Breast epithelium (tissue), 3 donors: ENCODE data around the gene RIC3.

Source experiments
- POLR2A ChIP-seq: fragments of 450-650 bp; IDR thresholded peaks from one replicate; pipeline ENCODE4 v1.6.1; 2016; ENCODE audit warnings: antibody characterized with exemption, mild to moderate bottlenecking, moderate library complexity
- TF ChIP-seq, protein P1 (sequence below), 3 donors: fragments of 450-650 bp; IDR thresholded peaks; one replicate each; pipeline ENCODE4 v1.5.1; 2016 to 2017; ENCODE audit warnings: antibody characterized with exemption in 3 of 3, mild to moderate bottlenecking in 3 of 3, moderate library complexity in 3 of 3

DNA sequence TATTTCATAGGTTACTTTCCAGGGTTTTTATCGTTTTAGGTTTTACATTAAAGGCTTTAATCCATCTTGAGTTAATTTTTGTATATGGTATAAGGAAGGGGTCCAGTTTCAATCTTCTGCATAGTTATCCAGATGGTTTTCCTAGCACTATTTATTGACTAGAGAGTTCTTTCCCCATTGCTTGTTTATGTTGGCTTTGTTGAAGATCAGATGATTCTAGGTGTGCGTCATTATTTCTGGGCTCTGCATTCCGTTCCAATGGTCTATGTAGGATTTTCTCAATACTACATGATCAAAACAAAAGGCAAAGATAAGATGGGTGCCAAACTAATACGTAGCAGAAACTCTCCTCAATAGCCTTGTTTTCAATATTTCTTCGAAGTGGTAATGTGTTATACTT lies 14.3 kb upstream of the RIC3 start:
- TF ChIP-seq, protein P1, sequence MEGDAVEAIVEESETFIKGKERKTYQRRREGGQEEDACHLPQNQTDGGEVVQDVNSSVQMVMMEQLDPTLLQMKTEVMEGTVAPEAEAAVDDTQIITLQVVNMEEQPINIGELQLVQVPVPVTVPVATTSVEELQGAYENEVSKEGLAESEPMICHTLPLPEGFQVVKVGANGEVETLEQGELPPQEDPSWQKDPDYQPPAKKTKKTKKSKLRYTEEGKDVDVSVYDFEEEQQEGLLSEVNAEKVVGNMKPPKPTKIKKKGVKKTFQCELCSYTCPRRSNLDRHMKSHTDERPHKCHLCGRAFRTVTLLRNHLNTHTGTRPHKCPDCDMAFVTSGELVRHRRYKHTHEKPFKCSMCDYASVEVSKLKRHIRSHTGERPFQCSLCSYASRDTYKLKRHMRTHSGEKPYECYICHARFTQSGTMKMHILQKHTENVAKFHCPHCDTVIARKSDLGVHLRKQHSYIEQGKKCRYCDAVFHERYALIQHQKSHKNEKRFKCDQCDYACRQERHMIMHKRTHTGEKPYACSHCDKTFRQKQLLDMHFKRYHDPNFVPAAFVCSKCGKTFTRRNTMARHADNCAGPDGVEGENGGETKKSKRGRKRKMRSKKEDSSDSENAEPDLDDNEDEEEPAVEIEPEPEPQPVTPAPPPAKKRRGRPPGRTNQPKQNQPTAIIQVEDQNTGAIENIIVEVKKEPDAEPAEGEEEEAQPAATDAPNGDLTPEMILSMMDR (IDR thresholded peaks at IDR 0.05): no peak
- no peak for TF ChIP-seq POLR2A
